ENCODE measurements around the gene SPPL2C. TPM values are rescaled to one million over a fixed set of nuclear protein-coding genes. Genes with fewer than 3 reads are reported as not detected.
A peak's percentile ranks its signal among the peaks of the same experiment; 100 is the strongest.

SPPL2C gene
- total and polyA plus RNA-seq, 2 of the 8 experiments (the other 6 are each of a cell fraction or from before 2014, with no cell fraction given): not detected

- no peak for TF ChIP-seq CBX5 (IDR thresholded peaks at IDR 0.05; ENCODE audit: low read depth, low read length)
- TF ChIP-seq CTCF (IDR thresholded peaks at IDR 0.05; ENCODE audit: control extremely low read depth in 1 of 3, insufficient read depth in 1 of 3, low read depth in 1 of 3, low read length in 3 of 3): peak; percentile 49 to 91 (median 87)
Observed at GRCh38 chr17:45852535-45853297, 8.0 kb downstream of the SPPL2C start (continued).

Measured in H1 (cell line).